ENCODE data around the gene TTR.

TTR gene

GRCh38 chr18:31591628-31592027, at the start of gene TTR:
TTR (plus strand) TSS chr18:31591877; CDS start chr18:31591903, 26 bp downstream.
- no peak for TF ChIP-seq POLR2A (IDR thresholded peaks at IDR 0.05; ENCODE audit: low read length)
- TF ChIP-seq GATA1 (IDR thresholded peaks at IDR 0.05; ENCODE audit: low read depth, low read length), result no peak

GRCh38 chr18:31546476-31546875, 45.2 kb upstream of the TTR start:
- no peak for TF ChIP-seq POLR2A (IDR thresholded peaks at IDR 0.05; ENCODE audit: low read length)
- TF ChIP-seq GATA1 (IDR thresholded peaks at IDR 0.05; ENCODE audit: low read depth, low read length), result no peak
- DNase-seq, result no peak

More at GRCh38 chr18:31591628-31592027, at the start of gene TTR:
- DNase-seq, result no peak

GRCh38 chr18:31548853-31549252, 42.8 kb upstream of the TTR start:
- DNase-seq, result no peak
- TF ChIP-seq POLR2A (IDR thresholded peaks at IDR 0.05; ENCODE audit: low read length), result no peak
- TF ChIP-seq GATA1 (IDR thresholded peaks at IDR 0.05; ENCODE audit: low read depth, low read length), result no peak

- DNase-seq, result no peak
- TF ChIP-seq POLR2A (IDR thresholded peaks at IDR 0.05; ENCODE audit: low read length) (no peak), GATA1 (IDR thresholded peaks at IDR 0.05; ENCODE audit: low read depth, low read length) (no peak)
Measured at GRCh38 chr18:31549416-31549815, 42.3 kb upstream of the TTR start.

GRCh38 chr18:31551883-31552282, 39.8 kb upstream of the TTR start:
- no peak for TF ChIP-seq POLR2A (IDR thresholded peaks at IDR 0.05; ENCODE audit: low read length)
- TF ChIP-seq GATA1 (IDR thresholded peaks at IDR 0.05; ENCODE audit: low read depth, low read length), result no peak
- DNase-seq, result no peak

GRCh38 chr18:31553800-31554199, 37.9 kb upstream of the TTR start:
- no peak for DNase-seq
- no peak for TF ChIP-seq GATA1 (IDR thresholded peaks at IDR 0.05; ENCODE audit: low read depth, low read length)
- no peak for TF ChIP-seq POLR2A (IDR thresholded peaks at IDR 0.05; ENCODE audit: low read length)

GRCh38 chr18:31554776-31555175, 36.9 kb upstream of the TTR start:
- TF ChIP-seq POLR2A (IDR thresholded peaks at IDR 0.05; ENCODE audit: low read length) (no peak), GATA1 (IDR thresholded peaks at IDR 0.05; ENCODE audit: low read depth, low read length) (no peak)
- no peak for DNase-seq

GRCh38 chr18:31555971-31556747, 35.5 kb upstream of the TTR start:
- peak; percentile 69 to 82 for DNase-seq

GRCh38 chr18:31557446-31557845, 34.2 kb upstream of the TTR start:
- DNase-seq, result no peak
- TF ChIP-seq GATA1 (IDR thresholded peaks at IDR 0.05; ENCODE audit: low read depth, low read length), result no peak
- TF ChIP-seq POLR2A (IDR thresholded peaks at IDR 0.05; ENCODE audit: low read length), result no peak

More at GRCh38 chr18:31555971-31556747, 35.5 kb upstream of the TTR start:
- TF ChIP-seq GATA1 (IDR thresholded peaks at IDR 0.05; ENCODE audit: low read depth, low read length) (no peak), POLR2A (IDR thresholded peaks at IDR 0.05; ENCODE audit: low read length) (no peak)

GRCh38 chr18:31558567-31558966, 33.1 kb upstream of the TTR start:
- TF ChIP-seq POLR2A (IDR thresholded peaks at IDR 0.05; ENCODE audit: low read length), result no peak
- no peak for TF ChIP-seq GATA1 (IDR thresholded peaks at IDR 0.05; ENCODE audit: low read depth, low read length)
- DNase-seq, result no peak

GRCh38 chr18:31562726-31563125, 29.0 kb upstream of the TTR start:
- TF ChIP-seq GATA1 (IDR thresholded peaks at IDR 0.05; ENCODE audit: low read depth, low read length), result no peak
- TF ChIP-seq POLR2A (IDR thresholded peaks at IDR 0.05; ENCODE audit: low read length), result no peak
- no peak for DNase-seq

- TF ChIP-seq POLR2A (IDR thresholded peaks at IDR 0.05; ENCODE audit: low read length), result no peak
- DNase-seq, result no peak
Measured at GRCh38 chr18:31563778-31564177, 27.9 kb upstream of the TTR start.

GRCh38 chr18:31565345-31565744, 26.3 kb upstream of the TTR start:
- DNase-seq, result no peak
- TF ChIP-seq POLR2A (IDR thresholded peaks at IDR 0.05; ENCODE audit: low read length) (no peak), GATA1 (IDR thresholded peaks at IDR 0.05; ENCODE audit: low read depth, low read length) (no peak)

GRCh38 chr18:31565782-31566512, 25.7 kb upstream of the TTR start:
- no peak for DNase-seq
- TF ChIP-seq GATA1 (IDR thresholded peaks at IDR 0.05; ENCODE audit: low read depth, low read length), result no peak
- no peak for TF ChIP-seq POLR2A (IDR thresholded peaks at IDR 0.05; ENCODE audit: low read length)

Data from erythroblast (primary cell).